Measurements from ENCODE around the gene SLC26A11.

Gene SLC26A11

GRCh38 chr17:80185968-80186367 lies 34.3 kb upstream of the SLC26A11 start:
- in situ Hi-C loops (cut with MboI; ENCODE audit: low pct_unique_long_range_greater_than_20kb, low sequenced_read_pairs, unreplicated experiment): no loop called here
- DNase-seq (ENCODE audit: low spot score): no peak
- no peak for TF ChIP-seq CTCF (IDR thresholded peaks at IDR 0.05; ENCODE audit: extremely low read depth, insufficient read depth, missing control alignments)

DNA sequence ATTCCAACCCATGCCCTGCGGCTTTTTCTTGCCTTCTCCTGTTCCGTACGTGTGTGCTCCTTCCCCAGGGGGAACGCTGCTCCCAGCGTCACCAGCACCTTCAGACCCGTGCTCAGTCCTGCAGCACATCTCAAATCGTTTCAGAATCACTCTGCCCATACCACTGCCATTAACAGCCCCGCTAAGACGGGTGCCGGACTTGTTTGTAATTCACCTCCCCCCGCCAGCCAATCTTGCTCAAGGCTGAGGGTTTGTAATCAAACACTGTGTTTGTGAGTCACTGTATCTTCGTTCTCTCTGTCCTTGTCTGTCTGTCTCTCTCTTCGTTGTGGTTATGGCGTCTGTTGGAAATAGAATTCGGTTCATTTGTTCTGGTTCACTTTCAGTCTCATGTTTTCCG lies 33.1 kb upstream of the SLC26A11 start:
- no peak for DNase-seq (ENCODE audit: low spot score)
- in situ Hi-C loops (cut with MboI; ENCODE audit: low pct_unique_long_range_greater_than_20kb, low sequenced_read_pairs, unreplicated experiment): no loop called here
- TF ChIP-seq CTCF (IDR thresholded peaks at IDR 0.05; ENCODE audit: extremely low read depth, insufficient read depth, missing control alignments): no peak

DNA sequence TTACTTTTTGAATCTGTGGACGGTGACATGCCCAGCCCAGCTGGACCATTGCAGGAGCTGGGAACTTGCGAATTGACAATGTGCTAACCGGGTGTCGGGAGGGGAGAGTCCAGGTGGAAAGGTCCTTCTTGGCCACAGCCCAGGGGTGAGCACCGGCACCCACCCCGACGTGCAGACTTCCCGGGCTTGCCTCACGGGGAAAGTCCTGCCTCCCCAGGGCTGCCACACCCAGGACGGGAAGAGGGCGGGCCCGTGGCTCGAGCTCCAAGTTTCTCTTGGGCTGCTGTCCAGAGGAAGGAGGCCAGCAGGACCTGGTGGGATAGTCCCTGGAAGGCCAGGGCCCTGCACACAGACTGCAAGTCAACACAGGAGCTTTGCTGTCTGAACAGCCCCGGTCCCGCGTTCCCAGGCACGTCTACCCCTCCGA lies 32.7 kb upstream of the SLC26A11 start:
- no peak for TF ChIP-seq CTCF (IDR thresholded peaks at IDR 0.05; ENCODE audit: extremely low read depth, insufficient read depth, missing control alignments)

GRCh38 chr17:80189611-80190010 lies 30.6 kb upstream of the SLC26A11 start:
- in situ Hi-C loops (cut with MboI; ENCODE audit: low pct_unique_long_range_greater_than_20kb, low sequenced_read_pairs, unreplicated experiment): no loop called here
- TF ChIP-seq CTCF (IDR thresholded peaks at IDR 0.05; ENCODE audit: extremely low read depth, insufficient read depth, missing control alignments): no peak
- no peak for DNase-seq (ENCODE audit: low spot score)

More for the DNA sequence above, 32.7 kb upstream of the SLC26A11 start:
- no peak for DNase-seq (ENCODE audit: low spot score)
- in situ Hi-C loops (cut with MboI; ENCODE audit: low pct_unique_long_range_greater_than_20kb, low sequenced_read_pairs, unreplicated experiment): no loop called here

- in situ Hi-C loops (cut with MboI; ENCODE audit: low pct_unique_long_range_greater_than_20kb, low sequenced_read_pairs, unreplicated experiment): no loop called here
- DNase-seq (ENCODE audit: low spot score): no peak
- no peak for TF ChIP-seq CTCF (IDR thresholded peaks at IDR 0.05; ENCODE audit: extremely low read depth, insufficient read depth, missing control alignments)
Observed at GRCh38 chr17:80190716-80191115, 29.5 kb upstream of the SLC26A11 start.

GRCh38 chr17:80191192-80191591 lies 29.0 kb upstream of the SLC26A11 start:
- no peak for TF ChIP-seq CTCF (IDR thresholded peaks at IDR 0.05; ENCODE audit: extremely low read depth, insufficient read depth, missing control alignments)
- DNase-seq (ENCODE audit: low spot score): no peak
- in situ Hi-C loops (cut with MboI; ENCODE audit: low pct_unique_long_range_greater_than_20kb, low sequenced_read_pairs, unreplicated experiment): no loop called here
